Germinal center (tissue), 1 donor: Measurements from ENCODE around the gene NID1.
"Not testable (repeated sequence)": the region's sequence is repeated elsewhere in the genome, so short reads cannot be mapped to it uniquely, and the experiment has no call there.

Experiments used
- DNase-seq: peaks from one replicate; pipeline ENCODE4 v3.0.0; 2012; ENCODE audit warnings: mixed read lengths, low spot score

Gene NID1

DNA sequence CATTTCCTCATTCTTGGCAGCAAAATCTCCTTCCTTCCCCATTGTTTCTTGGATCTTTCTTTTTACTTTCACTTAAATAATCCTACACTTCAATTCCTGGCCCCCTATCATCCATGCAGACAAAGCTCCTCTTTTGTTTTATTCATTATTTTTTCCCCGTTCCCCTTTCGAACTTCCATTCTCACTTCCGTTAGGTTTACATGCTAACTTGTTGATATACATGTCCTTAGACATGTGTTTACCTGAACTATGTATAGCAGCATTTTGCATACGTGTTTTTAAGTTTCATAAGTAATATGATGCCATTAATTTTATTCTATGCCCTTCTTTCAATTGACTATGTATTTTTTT, 131.1 kb downstream of the NID1 start:
- no peak for DNase-seq

DNA sequence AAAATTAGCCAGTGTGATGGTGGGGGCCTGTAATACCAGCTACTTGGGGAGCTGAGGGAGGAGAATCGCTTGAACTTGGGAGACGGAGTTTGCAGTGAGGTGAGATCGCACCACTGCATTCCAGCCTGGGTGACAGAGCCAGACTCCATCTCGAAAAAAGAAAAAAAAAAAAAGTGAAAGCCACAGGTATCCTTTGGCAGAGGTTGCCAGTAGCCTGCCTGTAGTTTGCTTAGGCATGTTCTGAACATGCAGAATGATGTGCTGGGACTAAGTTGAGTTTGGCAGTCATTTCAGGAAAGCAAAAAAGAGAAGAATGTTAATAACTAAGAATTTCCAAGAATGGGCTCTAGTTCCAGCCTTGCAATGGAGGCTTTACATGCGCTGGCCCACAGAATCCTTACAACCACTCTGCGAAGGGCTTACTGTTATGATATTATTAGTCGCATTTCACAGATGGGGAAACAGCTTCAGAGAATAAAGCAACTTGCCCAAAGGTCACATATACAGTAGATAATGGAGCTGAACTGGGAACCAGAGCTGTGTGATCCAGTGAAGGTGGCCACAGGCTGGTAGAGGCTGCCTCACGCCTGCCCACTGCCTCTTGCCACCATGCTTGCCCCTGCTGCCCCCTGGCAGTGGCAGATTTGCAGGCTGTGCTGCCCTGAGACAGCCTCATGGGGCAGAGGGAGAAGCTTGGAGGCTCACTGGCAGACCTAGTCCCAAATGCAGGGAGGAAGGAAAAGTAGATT, 131.7 kb downstream of the NID1 start:
- DNase-seq, result peak; percentile 33

DNA sequence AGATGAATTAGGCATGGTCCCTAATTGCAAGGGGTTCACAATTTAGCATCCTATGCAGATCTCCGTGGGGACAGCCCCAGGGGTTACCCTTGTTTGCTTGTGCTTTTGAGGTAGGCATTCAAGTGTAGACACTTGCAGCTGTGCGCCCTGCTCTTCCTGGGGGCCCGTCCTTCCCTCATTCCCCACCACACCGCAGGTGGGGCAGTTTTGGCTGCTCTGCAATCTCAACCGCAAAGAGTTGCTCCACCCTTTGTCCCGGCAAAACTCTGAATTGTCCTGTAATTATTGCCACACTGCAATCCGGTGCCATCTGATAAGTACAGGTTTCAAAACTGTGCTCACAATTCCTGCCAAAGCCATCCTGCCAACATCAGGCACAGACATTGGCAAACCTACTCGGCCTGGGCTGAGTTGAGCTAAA, 132.8 kb downstream of the NID1 start:
- DNase-seq, result peak; percentile 36

DNA sequence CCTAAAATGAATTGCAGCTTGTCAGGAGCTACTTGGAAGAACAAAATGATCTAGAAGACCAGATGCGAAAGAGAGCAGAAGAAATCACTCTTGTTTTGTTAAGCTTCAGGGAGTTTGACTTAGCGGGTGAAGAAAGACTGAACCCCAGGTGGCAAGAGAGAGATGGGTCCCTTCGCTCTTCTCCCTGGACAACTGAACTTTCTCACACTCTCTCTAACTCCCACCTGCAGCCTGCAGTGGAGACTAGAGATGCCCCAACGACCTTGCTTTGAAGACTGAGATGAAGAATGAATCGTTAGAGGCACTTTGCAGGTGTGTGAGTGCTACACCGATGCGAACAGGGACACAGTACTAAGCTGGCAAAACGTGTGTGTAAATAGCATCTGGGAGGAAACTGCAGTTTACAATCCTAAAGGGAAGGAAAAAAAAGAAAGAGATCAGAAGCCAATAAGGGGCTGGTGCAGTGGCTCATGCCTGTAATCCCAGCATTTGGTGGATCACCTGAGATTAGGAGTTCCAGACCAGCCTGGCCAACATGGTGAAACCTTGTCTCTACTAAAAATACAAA, 133.6 kb downstream of the NID1 start:
- no peak for DNase-seq

DNA sequence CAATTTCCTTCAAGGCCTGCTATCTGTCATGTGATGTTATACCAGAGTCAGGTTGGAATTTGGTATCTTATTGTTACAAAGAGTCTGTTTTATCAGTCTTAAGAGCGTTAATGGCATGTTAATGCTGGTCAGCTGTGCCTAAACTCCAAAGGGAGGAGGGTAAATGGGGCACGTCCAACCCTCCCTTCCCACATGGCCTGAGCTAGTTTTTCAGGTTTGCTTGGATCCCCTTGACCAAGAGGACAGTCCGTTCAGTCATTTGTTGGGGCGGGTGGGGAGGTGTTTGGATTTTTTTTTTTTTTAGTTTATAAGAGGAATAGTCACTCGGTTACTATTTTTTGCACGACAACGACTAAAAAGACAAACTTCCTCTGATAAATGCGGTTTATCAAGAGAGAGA, 134.3 kb downstream of the NID1 start:
- no peak for DNase-seq

DNA sequence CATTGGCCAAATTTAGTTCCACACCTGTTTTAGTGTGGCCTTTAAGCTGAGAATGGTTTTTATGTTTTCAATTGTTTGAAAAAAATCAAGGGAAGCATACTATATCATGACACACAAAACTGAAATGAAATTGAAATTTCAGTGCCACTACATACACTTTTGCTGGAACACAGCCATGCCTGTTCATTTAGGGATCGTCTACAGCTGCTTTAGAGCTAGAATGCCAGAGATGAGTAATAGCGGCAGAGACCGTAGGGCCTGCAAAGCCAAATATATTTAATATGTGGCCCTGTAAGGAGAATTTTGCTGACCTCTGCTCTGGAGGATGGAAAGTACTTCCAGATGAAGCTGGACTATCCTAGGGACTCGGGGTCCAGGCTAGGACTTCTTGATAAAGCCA, 135.7 kb downstream of the NID1 start:
- DNase-seq, result no peak

DNA sequence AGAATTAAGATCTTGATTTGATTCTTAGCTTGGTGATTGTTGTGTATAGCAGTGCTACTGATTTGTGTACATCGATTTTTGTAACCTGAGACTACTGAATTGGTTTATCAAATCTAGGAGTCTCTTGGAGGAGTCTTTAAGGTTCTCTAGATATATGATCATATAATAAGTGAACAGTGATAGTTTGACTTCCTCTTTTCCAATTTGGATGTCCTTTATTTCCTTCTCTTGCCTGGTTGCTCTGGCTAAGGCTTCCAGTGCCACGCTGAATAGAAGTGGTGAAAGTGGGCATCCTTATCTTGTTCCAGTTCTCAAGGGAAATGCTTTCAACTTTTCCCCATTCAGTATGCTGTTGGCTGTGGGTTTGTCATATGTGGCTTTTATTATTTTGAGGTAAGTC, 136.7 kb downstream of the NID1 start:
- no peak for DNase-seq

DNA sequence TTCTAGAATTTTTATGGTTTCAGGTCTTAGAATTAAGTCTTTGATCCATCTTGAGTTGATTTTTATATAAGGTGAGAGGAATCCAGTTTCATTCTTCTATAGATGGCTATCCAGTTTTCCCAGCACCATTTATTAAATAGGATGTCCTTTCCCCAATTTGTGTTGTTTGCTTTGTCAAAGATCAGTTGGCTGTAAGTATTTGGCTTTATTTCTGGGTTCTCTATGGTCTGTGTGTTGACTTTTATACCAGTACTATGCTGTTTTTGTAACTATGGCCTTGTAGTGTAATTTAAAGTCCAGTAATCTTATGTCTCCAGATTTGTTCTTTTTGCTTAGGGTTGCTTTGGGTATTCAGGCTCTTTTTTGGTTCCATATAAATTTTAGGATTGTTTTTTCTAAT, 137.3 kb downstream of the NID1 start:
- DNase-seq, result not testable (repeated sequence)
